Fibroblast of villous mesenchyme (primary cell): ENCODE measurements around the gene PDCD6IP. TPM values are rescaled to one million over a fixed set of nuclear protein-coding genes. Genes with fewer than 3 reads are reported as not detected.
"Not testable (repeated sequence)": the region's sequence is repeated elsewhere in the genome, so short reads cannot be mapped to it uniquely, and the experiment has no call there.

Source experiments
- DNase-seq: peaks from one replicate; pipeline ENCODE4 v3.0.0-alpha.2; 2010; ENCODE audit warnings: low read depth
- H3K4me3 ChIP-seq: 2 replicates; pipeline ENCODE4 v1.5.1; 2011; ENCODE audit warnings: low read depth, mild to moderate bottlenecking, low read length
- total RNA-seq: library from RNA; depleted of rRNA; stranded (reverse); fragments of >200 nt; gene quantifications from 2 replicates; pipeline ENCODE4 v1.2.3, GENCODE V29; 2012
- TF ChIP-seq, protein P1 (sequence below): IDR thresholded peaks from 2 replicates; pipeline ENCODE4 v1.5.1; 2012; ENCODE audit warnings: low read depth, mild to moderate bottlenecking, low read length; ENCODE audit not compliant: insufficient read depth

PDCD6IP gene
- total RNA-seq: 165 and 182 TPM in 2 replicates

GRCh38 chr3:33798418-33799201 lies at the start of gene PDCD6IP:
Gene PDCD6IP (plus strand): TSS chr3:33798630. CDS start chr3:33798729, 99 bp downstream.
- H3K4me3 ChIP-seq: peak within 1 kb of the TSS; percentile 81
- TF ChIP-seq, protein P1, sequence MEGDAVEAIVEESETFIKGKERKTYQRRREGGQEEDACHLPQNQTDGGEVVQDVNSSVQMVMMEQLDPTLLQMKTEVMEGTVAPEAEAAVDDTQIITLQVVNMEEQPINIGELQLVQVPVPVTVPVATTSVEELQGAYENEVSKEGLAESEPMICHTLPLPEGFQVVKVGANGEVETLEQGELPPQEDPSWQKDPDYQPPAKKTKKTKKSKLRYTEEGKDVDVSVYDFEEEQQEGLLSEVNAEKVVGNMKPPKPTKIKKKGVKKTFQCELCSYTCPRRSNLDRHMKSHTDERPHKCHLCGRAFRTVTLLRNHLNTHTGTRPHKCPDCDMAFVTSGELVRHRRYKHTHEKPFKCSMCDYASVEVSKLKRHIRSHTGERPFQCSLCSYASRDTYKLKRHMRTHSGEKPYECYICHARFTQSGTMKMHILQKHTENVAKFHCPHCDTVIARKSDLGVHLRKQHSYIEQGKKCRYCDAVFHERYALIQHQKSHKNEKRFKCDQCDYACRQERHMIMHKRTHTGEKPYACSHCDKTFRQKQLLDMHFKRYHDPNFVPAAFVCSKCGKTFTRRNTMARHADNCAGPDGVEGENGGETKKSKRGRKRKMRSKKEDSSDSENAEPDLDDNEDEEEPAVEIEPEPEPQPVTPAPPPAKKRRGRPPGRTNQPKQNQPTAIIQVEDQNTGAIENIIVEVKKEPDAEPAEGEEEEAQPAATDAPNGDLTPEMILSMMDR: peak; percentile 5
- peak; percentile 93 for DNase-seq

GRCh38 chr3:33749546-33750210 lies 48.8 kb upstream of the PDCD6IP start:
- no peak for DNase-seq
- no peak overlapping the region for H3K4me3 ChIP-seq
- TF ChIP-seq, protein P1: no peak

- DNase-seq: no peak
- no peak overlapping the region for H3K4me3 ChIP-seq
- TF ChIP-seq, protein P1: no peak
Measured at GRCh38 chr3:33750211-33750548, 48.2 kb upstream of the PDCD6IP start.

- peak; percentile 19 for DNase-seq
- H3K4me3 ChIP-seq: no peak overlapping the region
- TF ChIP-seq, protein P1: no peak
Measured at GRCh38 chr3:33751336-33751735, 47.1 kb upstream of the PDCD6IP start.

- DNase-seq, H3K4me3 ChIP-seq: not testable (repeated sequence)
Measured at GRCh38 chr3:33754391-33754790, 44.0 kb upstream of the PDCD6IP start.

DNA sequence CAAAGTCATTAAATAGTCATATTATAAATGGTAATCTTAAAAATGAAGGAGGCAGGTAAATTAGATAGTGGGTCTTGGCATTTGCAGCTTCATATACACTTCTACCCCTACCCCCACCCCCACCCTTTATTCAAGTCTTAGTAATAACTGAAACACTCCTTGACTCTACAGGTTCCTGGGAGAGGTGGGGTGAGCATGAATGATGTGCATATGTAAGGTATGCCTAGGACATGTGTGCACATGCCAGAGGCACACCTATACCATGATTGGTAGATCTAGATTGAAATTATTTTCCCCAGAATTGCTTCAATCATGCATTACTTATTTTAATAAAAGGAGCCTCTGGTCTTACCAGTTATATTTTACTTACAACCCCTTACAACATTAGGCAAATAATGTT lies 40.1 kb upstream of the PDCD6IP start:
- no peak for DNase-seq
- TF ChIP-seq, protein P1: no peak
- no peak overlapping the region for H3K4me3 ChIP-seq

- peak; percentile 12 for DNase-seq
- TF ChIP-seq, protein P1: no peak
- no peak overlapping the region for H3K4me3 ChIP-seq
Measured at GRCh38 chr3:33758864-33759263, 39.6 kb upstream of the PDCD6IP start.
